Left hindlimb (tissue), 1 donor: ENCODE data around the gene NLRP3.
"Not testable (repeated sequence)": the region's sequence is repeated elsewhere in the genome, so short reads cannot be mapped to it uniquely, and the experiment has no call there.

Experiments
- DNase-seq: peaks from one replicate; pipeline ENCODE4 v3.0.0-alpha.2; 2018

Gene NLRP3

GRCh38 chr1:247441606-247442005 lies 25.6 kb downstream of the NLRP3 start:
- no peak for DNase-seq

GRCh38 chr1:247442164-247442563 lies 26.2 kb downstream of the NLRP3 start:
- no peak for DNase-seq

- no peak for DNase-seq
Observed at GRCh38 chr1:247443641-247444040, 27.7 kb downstream of the NLRP3 start.

- DNase-seq, result no peak
Observed at GRCh38 chr1:247444571-247444970, 28.6 kb downstream of the NLRP3 start.

GRCh38 chr1:247445526-247446356 lies 29.8 kb downstream of the NLRP3 start:
- DNase-seq, result no peak

- no peak for DNase-seq
Observed at GRCh38 chr1:247447162-247447909, 31.4 kb downstream of the NLRP3 start.

- DNase-seq, result peak; percentile 80
Observed at GRCh38 chr1:247448107-247448791, 32.3 kb downstream of the NLRP3 start.

- DNase-seq, result no peak
Observed at GRCh38 chr1:247451388-247452010, 35.5 kb downstream of the NLRP3 start.

GRCh38 chr1:247452447-247453039 lies 36.6 kb downstream of the NLRP3 start:
- DNase-seq, result no peak

GRCh38 chr1:247453245-247453644 lies 37.3 kb downstream of the NLRP3 start:
- DNase-seq, result no peak

GRCh38 chr1:247453997-247454396 lies 38.0 kb downstream of the NLRP3 start:
- no peak for DNase-seq

GRCh38 chr1:247456021-247456420 lies 40.0 kb downstream of the NLRP3 start:
- DNase-seq, result no peak

- DNase-seq, result no peak
Observed at GRCh38 chr1:247456914-247457639, 41.1 kb downstream of the NLRP3 start.

- no peak for DNase-seq
Observed at GRCh38 chr1:247459507-247459906, 43.5 kb downstream of the NLRP3 start.

GRCh38 chr1:247465796-247466195 lies 49.8 kb downstream of the NLRP3 start:
- DNase-seq, result no peak

GRCh38 chr1:247467129-247467528 lies 51.2 kb downstream of the NLRP3 start:
- no peak for DNase-seq

- DNase-seq, result no peak
Observed at GRCh38 chr1:247468481-247469140, 52.6 kb downstream of the NLRP3 start.

GRCh38 chr1:247469141-247469535 lies 53.2 kb downstream of the NLRP3 start:
- DNase-seq, result no peak

GRCh38 chr1:247470942-247471429 lies 55.0 kb downstream of the NLRP3 start:
- DNase-seq, result not testable (repeated sequence)

GRCh38 chr1:247471445-247472016 lies 55.6 kb downstream of the NLRP3 start:
- no peak for DNase-seq

GRCh38 chr1:247472035-247472434 lies 56.1 kb downstream of the NLRP3 start:
- DNase-seq, result no peak
